NCI-H82 treated with DMSO at 0.1 percent for 48 hours (cell line): Measurements from ENCODE around the gene GFOD1.
"Not testable (repeated sequence)": the region's sequence is repeated elsewhere in the genome, so short reads cannot be mapped to it uniquely, and the experiment has no call there.

Experiments
- DNase-seq: peaks from one replicate; lab custom pipeline; 2025; ENCODE audit not compliant: unreplicated experiment; lab: John Stamatoyannopoulos, UW

Gene GFOD1

DNA sequence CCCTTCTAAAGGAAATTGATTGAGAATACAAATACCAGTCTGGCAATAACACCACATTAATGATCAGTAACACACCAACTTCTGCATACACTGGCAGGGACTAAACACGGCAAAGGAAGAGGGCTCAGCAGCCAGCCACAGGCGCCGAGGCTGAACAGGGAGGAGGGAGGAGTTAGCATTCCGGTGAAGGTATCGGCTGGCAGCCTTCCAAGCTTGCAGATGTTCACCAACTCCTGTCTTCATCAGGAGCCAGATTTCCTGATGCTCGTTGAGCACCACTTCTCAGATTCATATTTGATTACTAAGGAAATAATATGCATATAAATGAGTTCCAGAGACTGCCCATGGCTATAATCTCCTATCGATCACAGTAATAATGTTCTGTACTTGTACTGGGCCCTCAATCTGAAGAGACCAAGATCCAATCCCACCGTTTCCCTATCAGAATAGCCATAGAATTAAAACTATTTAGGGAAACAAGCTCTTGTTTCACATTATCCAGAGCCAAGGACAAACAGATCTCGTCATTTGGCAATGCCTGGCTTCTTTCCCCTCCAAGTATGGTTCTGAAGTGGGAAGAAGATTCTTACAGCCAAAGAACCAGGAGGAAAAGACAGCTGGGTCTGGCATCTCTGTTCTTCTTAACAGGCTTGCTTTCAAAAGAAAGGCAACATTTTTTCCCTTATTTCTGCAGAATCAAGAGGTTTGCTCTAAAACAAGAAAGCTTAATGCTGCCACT lies 42.2 kb downstream of the GFOD1 start:
- DNase-seq = peak; percentile 83

GRCh38 chr6:13444604-13445003 lies 42.8 kb downstream of the GFOD1 start:
- no peak for DNase-seq

DNA sequence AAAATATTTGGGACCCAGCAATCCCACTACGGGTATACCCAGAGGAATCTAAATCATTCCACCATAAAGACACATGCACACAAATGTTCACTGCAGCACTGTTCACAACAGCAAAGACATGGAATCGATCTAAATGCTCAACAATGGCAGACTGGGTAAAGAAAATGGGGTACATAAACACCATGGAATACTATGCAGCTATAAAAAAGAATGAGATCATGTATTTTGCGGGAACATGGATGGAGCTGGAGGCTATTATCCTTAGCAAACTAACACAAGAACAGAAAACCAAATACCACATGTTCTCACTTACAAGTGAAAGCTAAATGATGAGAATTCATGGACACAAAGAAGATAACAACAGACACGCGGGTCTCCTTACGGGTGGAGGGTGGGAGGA lies 43.4 kb downstream of the GFOD1 start:
- not testable (repeated sequence) for DNase-seq

DNA sequence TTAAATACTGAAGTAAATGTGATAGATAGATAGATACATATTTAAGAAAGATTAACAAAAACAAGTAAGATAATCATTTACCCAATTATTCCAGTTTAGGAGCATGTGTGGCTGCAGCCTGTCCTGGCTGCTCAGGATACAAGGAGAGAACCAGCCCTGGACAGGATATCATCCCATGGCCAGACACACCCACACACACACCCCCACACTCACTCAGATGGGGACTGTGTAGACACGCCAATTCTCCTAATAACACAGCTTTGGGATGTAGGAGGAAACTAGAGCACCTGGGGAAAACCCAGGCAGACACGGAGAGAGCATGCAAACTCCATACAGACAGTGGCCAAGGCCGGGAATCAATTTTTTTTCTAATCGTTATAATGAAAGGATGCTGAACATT lies 45.6 kb downstream of the GFOD1 start:
- no peak for DNase-seq

DNA sequence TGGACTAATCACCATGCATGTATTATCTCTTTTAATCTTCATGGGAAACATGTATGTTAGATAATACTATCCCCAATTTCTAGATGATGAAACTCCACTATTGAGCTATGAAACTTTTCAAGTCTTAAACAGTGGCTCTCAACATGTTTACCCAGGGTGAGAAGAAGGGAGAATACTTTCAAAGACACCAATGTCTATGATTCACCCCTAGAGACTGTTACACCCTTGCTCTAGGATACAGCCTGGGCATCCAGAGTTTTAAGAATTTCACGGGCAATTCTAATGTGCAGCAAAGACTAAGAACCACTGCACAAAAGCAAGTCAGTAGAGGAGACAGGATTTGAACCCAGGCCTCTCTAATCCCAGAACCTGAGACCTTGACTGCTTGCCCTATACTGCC lies 47.8 kb downstream of the GFOD1 start:
- no peak for DNase-seq

GRCh38 chr6:13438126-13438525 lies 49.3 kb downstream of the GFOD1 start:
- DNase-seq = no peak

DNA sequence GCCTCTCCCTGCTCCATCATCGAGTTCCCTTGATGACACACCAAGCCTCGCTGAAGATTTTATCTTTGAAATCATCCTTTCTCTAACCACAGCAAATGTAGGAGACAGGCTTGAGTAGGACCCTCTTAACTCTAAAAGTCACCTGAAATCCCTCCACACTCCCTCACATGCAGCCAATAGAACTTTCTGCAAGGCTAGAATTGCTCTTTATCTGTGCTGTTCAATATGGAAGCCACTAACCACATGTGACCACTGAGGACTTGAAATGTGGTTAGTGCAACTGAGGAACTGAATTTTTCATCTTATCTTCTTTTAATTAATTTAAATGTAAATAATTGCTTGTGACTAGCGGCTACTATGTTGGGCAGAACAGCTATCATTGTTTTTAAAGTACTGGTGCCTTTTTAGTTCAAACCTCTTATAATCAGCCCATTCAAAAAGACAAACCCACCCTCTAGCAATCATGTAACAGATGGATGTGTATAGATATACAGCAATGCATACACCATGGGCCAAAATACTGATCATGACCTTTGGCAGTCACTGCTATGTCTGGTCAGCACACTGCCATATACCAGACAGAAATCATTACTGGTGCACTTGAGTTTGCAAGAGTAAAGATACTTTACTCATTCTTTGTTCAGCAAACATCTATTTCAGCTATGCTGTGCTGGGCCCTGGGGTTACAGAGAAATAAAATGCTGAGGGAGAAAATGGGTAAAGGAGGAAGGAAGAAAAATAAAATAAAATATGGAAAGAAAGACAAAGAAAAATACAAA lies 50.0 kb downstream of the GFOD1 start:
- no peak for DNase-seq

- DNase-seq = no peak
These were observed 50.8 kb downstream of the GFOD1 start for GRCh38 chr6:13436399-13437217.

DNA sequence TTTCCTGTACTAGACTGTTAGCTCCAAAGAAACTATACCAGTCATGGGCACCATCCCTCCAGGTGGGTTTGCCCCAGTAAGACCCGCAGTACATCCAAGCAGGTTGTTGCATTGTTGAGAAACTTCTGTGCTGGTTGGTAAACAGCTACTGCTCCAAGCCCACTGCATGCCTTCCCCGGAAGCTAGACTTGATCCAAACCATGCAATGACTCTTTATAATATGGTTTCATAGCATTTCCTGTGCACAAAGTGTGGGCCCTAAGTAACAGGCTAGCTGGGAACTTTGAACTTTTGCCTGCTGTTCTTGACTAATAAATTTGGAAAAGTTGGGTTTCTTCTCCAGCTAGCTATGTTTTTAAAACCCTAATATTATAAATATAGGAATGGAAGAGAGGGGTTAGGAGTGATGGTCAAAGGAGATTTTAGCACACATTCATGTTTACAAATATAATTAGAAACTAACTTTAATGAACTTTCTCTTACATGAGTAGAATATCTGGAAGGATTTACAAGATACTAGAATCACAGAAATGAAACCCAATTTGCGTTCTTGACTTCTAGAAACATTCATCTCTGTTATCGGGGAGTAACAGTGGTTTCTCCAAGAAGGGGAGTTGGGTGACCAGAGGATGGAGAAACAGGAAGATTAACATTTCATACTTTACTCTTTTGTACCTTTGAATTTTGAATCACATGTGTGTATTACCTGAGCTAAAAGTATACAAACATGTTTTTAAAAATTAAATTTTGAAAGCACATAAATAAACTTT lies 51.7 kb downstream of the GFOD1 start:
- no peak for DNase-seq

DNA sequence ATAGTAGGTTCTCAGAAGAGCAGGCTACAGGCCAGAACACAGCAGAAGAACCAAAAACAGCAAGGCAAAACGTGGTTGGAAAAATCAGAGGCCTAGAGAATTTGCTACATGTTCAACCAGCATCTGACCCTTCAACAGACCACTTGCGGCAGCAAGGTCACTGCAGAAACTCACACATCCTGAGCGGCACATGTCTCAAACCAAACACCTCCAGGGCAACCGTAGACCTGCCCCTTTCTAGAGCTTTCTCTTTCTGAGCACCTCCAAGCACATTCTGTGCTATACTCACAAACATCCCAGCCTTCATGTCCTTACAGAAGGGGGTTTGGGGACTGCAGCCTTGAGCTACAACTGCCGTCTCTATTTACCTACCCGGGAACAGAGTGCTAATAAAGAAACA lies 52.6 kb downstream of the GFOD1 start:
- DNase-seq = no peak

GRCh38 chr6:13434135-13434775 lies 53.1 kb downstream of the GFOD1 start:
- DNase-seq = not testable (repeated sequence)

GRCh38 chr6:13433709-13434121 lies 53.7 kb downstream of the GFOD1 start:
- no peak for DNase-seq

- no peak for DNase-seq
These were observed 54.7 kb downstream of the GFOD1 start for GRCh38 chr6:13432526-13433184.

DNA sequence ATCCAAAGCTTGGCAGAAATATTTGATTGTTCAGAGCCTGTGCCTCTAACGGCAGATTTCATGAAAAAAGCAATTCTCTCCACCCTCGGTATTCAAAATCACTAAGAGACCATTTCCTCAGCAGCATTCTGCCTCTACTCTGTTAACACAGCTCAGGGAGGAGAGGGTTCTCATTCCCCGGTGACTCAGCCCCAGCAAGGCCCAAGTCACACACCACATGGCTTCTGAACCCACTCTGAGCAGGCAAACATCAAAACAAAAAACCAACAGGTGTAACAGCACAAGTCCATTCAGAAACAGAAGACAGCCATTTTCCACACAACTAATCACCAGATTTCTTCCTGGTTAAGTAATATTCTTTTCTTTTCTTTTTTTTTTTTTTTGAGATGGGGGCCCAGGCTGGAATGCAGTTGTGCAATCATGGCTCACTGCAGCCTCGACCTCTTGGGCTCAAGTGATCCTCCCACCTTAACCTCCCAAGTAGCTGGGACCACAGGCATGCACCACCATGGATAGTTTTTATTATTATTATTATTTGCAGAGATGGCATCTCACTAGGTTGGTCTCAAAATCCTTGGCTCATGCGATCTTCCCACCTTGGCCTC lies 55.4 kb downstream of the GFOD1 start:
- DNase-seq = no peak

GRCh38 chr6:13431059-13431656 lies 56.2 kb downstream of the GFOD1 start:
- no peak for DNase-seq

DNA sequence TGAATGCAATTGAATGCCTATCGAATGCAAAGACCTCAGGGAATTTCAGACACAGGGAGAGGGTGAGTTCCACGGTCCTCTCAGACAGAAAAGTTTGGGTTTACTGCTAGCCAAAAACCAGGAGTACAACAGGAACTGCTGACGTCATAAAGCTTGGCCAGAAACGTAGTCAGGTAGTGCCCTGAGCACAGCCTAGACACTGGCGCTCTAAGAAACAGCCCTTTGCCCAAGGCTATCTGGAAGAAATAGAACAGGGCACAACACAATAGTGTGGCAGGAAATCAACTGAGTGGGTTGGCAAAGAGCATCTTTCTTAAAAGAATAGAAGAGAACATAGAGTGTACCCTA lies 58.0 kb downstream of the GFOD1 start:
- DNase-seq = no peak

GRCh38 chr6:13428583-13429405 lies 58.6 kb downstream of the GFOD1 start:
- DNase-seq = no peak
